ENCODE measurements around the gene CERS3.

Gene CERS3

GRCh38 chr15:100531204-100531603 lies 2.5 kb upstream of the CERS3 start:
- H3K79me2 ChIP-seq (ENCODE audit: insufficient read depth, low read length): no peaks in the 10 kb centered on the region
- no peaks in the 10 kb centered on the region for H3K9me2 ChIP-seq (replicated peaks; ENCODE audit: insufficient read depth, low read length)
- H4K20me1 ChIP-seq (ENCODE audit: low read depth, low read length): no peaks in the 10 kb centered on the region
- no peak overlapping the region for H3K4me2 ChIP-seq (ENCODE audit: low read depth, low read length, poor library complexity, severe bottlenecking)
- H3F3A ChIP-seq (ENCODE audit: insufficient read depth): no peaks in the 10 kb centered on the region
- no peaks in the 10 kb centered on the region for H3K36me3 ChIP-seq (ENCODE audit: low read length)
- H3K9ac ChIP-seq (ENCODE audit: low read length): no peak overlapping the region
- H3K4me3 ChIP-seq (ENCODE audit: insufficient read depth, low read length, poor library complexity, severe bottlenecking): no peak overlapping the region
- TF ChIP-seq, protein P1, sequence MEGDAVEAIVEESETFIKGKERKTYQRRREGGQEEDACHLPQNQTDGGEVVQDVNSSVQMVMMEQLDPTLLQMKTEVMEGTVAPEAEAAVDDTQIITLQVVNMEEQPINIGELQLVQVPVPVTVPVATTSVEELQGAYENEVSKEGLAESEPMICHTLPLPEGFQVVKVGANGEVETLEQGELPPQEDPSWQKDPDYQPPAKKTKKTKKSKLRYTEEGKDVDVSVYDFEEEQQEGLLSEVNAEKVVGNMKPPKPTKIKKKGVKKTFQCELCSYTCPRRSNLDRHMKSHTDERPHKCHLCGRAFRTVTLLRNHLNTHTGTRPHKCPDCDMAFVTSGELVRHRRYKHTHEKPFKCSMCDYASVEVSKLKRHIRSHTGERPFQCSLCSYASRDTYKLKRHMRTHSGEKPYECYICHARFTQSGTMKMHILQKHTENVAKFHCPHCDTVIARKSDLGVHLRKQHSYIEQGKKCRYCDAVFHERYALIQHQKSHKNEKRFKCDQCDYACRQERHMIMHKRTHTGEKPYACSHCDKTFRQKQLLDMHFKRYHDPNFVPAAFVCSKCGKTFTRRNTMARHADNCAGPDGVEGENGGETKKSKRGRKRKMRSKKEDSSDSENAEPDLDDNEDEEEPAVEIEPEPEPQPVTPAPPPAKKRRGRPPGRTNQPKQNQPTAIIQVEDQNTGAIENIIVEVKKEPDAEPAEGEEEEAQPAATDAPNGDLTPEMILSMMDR (IDR thresholded peaks at IDR 0.05; ENCODE audit: insufficient read depth, low read length, poor library complexity, severe bottlenecking): no peak
- no peak for TF ChIP-seq EZH2phosphoT487 (conservative IDR thresholded peaks at IDR 0.05; ENCODE audit: low read length)
- no peak overlapping the region for H2AFZ ChIP-seq (ENCODE audit: low read depth, low read length, severe bottlenecking)
- no peaks in the 10 kb centered on the region for H3K9me3 ChIP-seq (ENCODE audit: insufficient read depth, low read length)
- H3K27ac ChIP-seq (ENCODE audit: low read depth, low read length): no peak overlapping the region
- no peaks in the 10 kb centered on the region for H3K27me3 ChIP-seq (ENCODE audit: low read length)

- Histone ChIP-seq H3K27me3 (ENCODE audit: low read length) (no peaks in the 10 kb centered on the region), H2AFZ (ENCODE audit: low read depth, low read length, severe bottlenecking) (no peak overlapping the region), H4K20me1 (ENCODE audit: low read depth, low read length) (no peaks in the 10 kb centered on the region), H3F3A (ENCODE audit: insufficient read depth) (no peaks in the 10 kb centered on the region), H3K36me3 (ENCODE audit: low read length) (no peaks in the 10 kb centered on the region), H3K4me2 (ENCODE audit: low read depth, low read length, poor library complexity, severe bottlenecking) (no peak overlapping the region), H3K79me2 (ENCODE audit: insufficient read depth, low read length) (no peaks in the 10 kb centered on the region), H3K27ac (ENCODE audit: low read depth, low read length) (no peak overlapping the region), H3K9me3 (ENCODE audit: insufficient read depth, low read length) (no peaks in the 10 kb centered on the region), H3K9ac (ENCODE audit: low read length) (no peak overlapping the region), H3K4me3 (ENCODE audit: insufficient read depth, low read length, poor library complexity, severe bottlenecking) (no peak overlapping the region), H3K9me2 (replicated peaks; ENCODE audit: insufficient read depth, low read length) (no peaks in the 10 kb centered on the region)
- TF ChIP-seq, protein P1 (IDR thresholded peaks at IDR 0.05; ENCODE audit: insufficient read depth, low read length, poor library complexity, severe bottlenecking): no peak
Measured at GRCh38 chr15:100529556-100529955, 806 bp upstream of the CERS3 start.

DNA sequence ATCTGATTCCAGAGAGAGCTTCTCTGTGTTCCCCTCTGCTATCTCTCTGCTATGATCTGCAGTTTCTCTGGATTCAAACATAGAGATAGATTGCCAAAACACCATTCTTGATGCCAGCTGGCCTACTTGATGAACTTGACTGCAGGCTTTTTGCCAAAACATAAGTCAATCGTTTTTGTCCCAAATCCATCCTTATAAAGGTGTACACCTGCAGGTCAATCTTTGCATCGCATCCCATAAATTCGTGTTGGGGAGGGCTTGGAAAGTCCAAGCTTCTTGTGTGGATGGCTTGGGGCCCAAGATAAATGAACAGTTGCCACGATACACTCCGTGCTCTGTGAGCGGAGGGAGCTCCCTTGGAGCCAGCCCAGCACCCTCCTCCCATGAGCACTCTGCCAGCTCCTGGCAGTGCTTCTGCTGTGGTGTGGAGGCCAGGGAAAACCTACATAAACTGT lies 2.7 kb downstream of the CERS3 start:
- Histone ChIP-seq H3K9me3 (ENCODE audit: insufficient read depth, low read length) (no peaks in the 10 kb centered on the region), H3K4me2 (ENCODE audit: low read depth, low read length, poor library complexity, severe bottlenecking) (no peak overlapping the region), H3K36me3 (ENCODE audit: low read length) (no peaks in the 10 kb centered on the region), H3K4me3 (ENCODE audit: insufficient read depth, low read length, poor library complexity, severe bottlenecking) (no peak overlapping the region), H4K20me1 (ENCODE audit: low read depth, low read length) (no peaks in the 10 kb centered on the region), H2AFZ (ENCODE audit: low read depth, low read length, severe bottlenecking) (no peak overlapping the region), H3K27ac (ENCODE audit: low read depth, low read length) (no peak overlapping the region), H3K9ac (ENCODE audit: low read length) (no peak overlapping the region), H3K27me3 (ENCODE audit: low read length) (no peaks in the 10 kb centered on the region), H3K79me2 (ENCODE audit: insufficient read depth, low read length) (no peaks in the 10 kb centered on the region), H3K9me2 (replicated peaks; ENCODE audit: insufficient read depth, low read length) (no peaks in the 10 kb centered on the region), H3F3A (ENCODE audit: insufficient read depth) (no peaks in the 10 kb centered on the region)
- TF ChIP-seq, protein P1 (IDR thresholded peaks at IDR 0.05; ENCODE audit: insufficient read depth, low read length, poor library complexity, severe bottlenecking): no peak
- no peak for TF ChIP-seq EZH2phosphoT487 (conservative IDR thresholded peaks at IDR 0.05; ENCODE audit: low read length)
